ENCODE data around the gene CCDC78.

Gene CCDC78

DNA sequence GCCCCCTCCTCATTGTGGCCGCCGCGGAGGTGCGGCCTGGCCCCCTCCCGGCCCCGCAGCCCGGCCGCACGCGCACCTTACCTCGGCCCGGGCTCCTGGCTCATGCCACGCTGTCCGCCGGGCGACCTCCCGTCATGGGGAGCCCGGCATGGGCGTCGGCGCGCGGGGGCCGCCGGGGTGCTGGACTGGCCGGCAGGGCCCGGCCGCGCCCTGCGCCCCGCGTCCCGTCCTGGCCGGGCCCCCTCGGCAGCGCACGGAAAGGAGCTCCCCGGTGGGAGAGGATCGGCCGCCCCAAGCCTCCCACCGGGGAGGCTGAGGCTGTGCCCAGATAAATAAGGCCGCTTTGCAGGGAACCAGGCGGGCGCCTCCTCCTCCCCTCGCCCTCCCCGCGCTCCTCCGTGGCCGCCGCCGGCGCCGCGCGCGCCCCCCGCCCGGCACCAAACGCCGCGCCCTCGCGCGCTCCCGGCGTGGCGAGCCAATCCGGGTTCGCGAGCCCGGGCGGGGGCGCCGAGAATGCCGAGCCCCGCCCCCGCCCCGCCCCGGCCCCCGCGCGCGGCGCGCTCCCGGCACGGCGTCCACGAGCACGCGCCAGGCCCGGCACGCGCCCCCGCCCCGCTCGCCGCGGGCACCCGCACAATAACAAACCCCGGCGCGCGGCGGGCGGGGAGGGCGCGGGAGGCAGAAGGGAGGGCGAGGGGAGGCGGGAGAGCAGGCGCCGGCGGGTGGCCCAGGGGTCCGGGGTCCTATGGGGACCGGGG is 20.6 kb downstream of the CCDC78 start, which contains the start of gene FBXL16:
Gene FBXL16, minus strand, starts transcription at position 371 of the 758 bp plus-strand sequence. CDS start 8,396 bp downstream, outside the sequence.
- H3K4me1 Mint-ChIP-seq (ENCODE audit: low read depth) = peaks cover 8% of the 10 kb centered on the region
- H3K27me3 Mint-ChIP-seq = peaks cover 14% of the 10 kb centered on the region
- no peak within 1 kb of the TSS for H3K27ac Mint-ChIP-seq
- H3K4me3 Mint-ChIP-seq = peak within 1 kb of the TSS; percentile 30
- H3K9me3 Mint-ChIP-seq (ENCODE audit: low read depth) = no peaks in the 10 kb centered on the region
- no peaks in the 10 kb centered on the region for H3K36me3 Mint-ChIP-seq

DNA sequence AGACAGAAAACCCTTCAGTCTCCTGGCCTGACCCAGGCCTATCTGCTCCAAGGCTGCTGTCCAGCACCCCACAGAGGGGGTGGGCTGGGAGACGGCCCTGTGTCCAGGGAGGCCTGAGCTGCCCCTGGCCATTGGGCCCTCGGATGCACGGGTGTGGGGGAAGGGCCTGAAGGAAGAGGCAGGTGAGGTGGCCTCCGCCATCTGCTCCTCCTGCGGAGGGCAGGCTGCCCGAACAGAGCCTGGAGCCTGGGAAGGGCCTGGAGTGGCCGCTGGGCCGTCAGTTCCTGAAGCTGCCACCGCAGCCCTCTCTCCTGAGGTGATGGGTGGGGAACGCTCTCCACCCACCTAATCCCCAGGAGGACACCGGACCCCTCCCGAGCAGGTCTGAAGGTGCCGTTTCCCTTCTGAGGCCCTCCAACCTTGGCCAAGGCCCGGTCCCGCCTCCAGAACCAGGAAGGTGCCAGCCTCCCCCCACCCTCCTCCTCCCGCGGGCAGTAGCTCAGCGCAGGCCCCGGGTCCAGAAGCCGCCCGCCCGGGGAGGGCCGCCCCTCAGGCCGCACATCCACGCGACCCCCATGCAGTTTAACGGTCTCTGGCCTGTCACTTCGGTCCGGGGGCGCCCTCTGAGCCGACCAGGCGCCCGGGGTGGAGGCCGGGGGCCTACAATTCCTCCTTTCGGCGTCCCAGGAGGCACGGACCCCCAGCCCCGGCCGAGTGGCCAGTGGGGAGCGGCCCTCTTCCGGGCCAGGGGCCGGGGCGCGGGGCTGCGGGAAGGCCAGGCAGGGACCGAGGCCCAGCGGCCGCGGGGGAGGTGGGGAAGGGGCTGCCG is 21.5 kb downstream of the CCDC78 start:
- Mint-ChIP-seq H3K36me3 (no peaks in the 10 kb centered on the region), H3K27me3 (peaks cover 14% of the 10 kb centered on the region), H3K4me3 (no peak overlapping the region), H3K9me3 (ENCODE audit: low read depth) (no peaks in the 10 kb centered on the region), H3K4me1 (ENCODE audit: low read depth) (peaks cover 10% of the 10 kb centered on the region), H3K27ac (no peak overlapping the region)

DNA sequence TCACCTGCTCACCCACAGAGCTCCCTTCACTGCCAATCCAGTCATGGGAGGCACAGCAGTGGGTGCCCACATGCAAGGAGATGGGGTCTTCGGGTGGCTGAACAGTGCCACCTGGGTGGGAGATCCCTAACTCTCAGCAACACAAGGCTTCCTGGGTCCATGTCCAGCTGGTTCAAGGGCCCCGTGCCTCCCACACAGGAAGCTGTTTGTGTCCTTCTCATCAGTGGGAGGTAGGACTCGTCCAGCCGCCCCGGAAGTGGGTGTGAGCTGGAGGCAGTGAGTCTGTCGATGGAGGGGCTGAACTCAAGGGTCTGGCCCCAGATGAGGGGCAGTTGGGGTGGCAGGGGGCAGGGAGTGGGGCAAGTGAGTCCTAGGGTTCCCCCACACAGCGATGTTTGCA is 22.2 kb downstream of the CCDC78 start:
- Mint-ChIP-seq H3K36me3 (no peaks in the 10 kb centered on the region), H3K27ac (no peak overlapping the region), H3K9me3 (ENCODE audit: low read depth) (no peaks in the 10 kb centered on the region), H3K27me3 (peaks cover 14% of the 10 kb centered on the region), H3K4me3 (no peak overlapping the region), H3K4me1 (ENCODE audit: low read depth) (peaks cover 11% of the 10 kb centered on the region)

DNA sequence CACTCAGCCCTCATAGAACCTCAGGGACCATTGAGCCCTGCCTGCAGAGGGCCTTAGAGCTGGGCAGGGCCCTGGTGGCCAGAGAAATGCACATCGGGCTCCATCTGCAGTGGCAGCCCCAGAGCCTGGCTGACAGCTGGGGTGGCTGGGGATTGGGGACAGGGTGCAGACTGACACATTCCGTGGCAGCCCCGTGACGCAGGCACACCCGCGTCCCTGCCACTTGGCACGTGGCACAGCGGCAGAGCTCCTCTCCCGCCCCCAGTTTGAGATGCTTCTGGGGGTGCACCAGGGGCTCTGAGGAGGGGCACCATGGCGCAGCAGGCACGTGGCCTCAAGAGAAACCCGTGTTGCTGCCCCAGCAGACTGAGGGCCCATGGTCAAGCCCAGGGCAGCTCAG is 22.8 kb downstream of the CCDC78 start:
- Mint-ChIP-seq H3K9me3 (ENCODE audit: low read depth) (no peaks in the 10 kb centered on the region), H3K4me3 (no peak overlapping the region), H3K4me1 (ENCODE audit: low read depth) (peaks cover 13% of the 10 kb centered on the region), H3K36me3 (no peaks in the 10 kb centered on the region), H3K27me3 (peaks cover 9% of the 10 kb centered on the region), H3K27ac (no peak overlapping the region)

DNA sequence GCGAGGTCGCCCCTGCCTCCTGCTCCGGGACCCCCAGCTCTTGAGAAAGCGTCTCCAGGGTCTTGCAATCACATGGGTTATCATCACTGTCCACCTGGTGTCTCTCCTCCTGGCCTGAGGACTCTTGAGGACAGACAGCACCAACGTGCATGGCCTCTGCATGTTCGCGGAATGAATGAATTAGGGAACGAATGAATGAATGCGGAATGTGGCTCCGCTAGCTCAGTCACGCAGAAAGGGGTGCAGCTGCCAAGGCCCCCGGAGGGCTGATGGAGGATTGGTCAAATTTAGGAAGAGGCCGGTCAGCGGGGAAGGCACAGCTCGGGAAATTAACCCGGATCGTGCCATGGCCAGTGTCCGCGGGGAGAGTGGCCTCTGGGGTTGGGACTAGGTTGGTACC is 23.9 kb downstream of the CCDC78 start:
- Mint-ChIP-seq H3K36me3 (no peaks in the 10 kb centered on the region), H3K27ac (no peak overlapping the region), H3K4me1 (ENCODE audit: low read depth) (peaks cover 13% of the 10 kb centered on the region), H3K4me3 (no peak overlapping the region), H3K9me3 (ENCODE audit: low read depth) (no peaks in the 10 kb centered on the region), H3K27me3 (peaks cover 2% of the 10 kb centered on the region)

DNA sequence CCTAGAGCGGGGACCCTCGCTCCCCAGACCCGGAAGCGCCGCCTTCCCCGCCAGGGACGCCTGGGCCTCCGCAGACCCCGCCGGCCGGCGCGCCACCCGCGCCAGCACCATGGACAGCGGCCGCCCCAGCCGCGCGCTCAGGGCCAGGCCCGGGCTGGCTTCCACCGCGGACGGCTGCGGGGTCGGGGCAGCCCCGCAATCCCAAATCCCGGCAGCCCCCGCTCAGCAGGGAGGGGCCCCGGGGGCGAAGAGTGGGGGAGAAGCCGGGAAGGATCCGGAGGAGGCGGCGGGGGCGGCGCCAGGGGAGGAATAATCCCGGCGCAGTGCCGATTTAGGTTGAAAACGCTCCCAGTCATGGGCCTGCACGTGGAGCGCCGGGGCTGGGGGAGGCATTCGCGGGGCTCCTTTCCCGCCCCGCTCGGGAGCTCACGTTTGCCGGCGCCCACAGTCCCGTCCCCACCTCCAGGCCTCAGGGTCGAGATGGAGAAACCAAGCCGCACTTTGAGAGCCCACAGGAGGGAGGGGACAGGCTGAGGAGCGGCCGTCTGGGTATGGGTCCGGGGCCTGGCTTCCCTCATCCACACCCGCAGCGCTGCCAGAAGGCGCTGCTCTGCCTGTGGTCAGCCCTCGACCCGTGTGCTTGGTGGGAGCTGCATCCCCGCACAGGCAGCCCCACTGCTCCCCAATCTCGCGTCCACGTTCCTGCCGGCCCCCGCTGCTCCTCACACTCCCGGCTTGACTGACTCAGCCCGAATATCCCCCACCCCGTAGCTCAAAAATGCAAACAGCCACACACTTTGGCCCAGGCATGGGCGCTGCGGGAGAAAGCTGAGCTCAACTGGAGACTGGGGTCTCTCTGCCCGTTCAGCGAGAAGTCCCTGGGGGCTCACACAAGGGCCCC is 25.3 kb downstream of the CCDC78 start:
- Mint-ChIP-seq H3K4me1 (ENCODE audit: low read depth) (peaks cover 10% of the 10 kb centered on the region), H3K4me3 (no peak overlapping the region), H3K36me3 (no peaks in the 10 kb centered on the region), H3K9me3 (ENCODE audit: low read depth) (no peaks in the 10 kb centered on the region), H3K27ac (no peak overlapping the region), H3K27me3 (peaks cover 2% of the 10 kb centered on the region)

DNA sequence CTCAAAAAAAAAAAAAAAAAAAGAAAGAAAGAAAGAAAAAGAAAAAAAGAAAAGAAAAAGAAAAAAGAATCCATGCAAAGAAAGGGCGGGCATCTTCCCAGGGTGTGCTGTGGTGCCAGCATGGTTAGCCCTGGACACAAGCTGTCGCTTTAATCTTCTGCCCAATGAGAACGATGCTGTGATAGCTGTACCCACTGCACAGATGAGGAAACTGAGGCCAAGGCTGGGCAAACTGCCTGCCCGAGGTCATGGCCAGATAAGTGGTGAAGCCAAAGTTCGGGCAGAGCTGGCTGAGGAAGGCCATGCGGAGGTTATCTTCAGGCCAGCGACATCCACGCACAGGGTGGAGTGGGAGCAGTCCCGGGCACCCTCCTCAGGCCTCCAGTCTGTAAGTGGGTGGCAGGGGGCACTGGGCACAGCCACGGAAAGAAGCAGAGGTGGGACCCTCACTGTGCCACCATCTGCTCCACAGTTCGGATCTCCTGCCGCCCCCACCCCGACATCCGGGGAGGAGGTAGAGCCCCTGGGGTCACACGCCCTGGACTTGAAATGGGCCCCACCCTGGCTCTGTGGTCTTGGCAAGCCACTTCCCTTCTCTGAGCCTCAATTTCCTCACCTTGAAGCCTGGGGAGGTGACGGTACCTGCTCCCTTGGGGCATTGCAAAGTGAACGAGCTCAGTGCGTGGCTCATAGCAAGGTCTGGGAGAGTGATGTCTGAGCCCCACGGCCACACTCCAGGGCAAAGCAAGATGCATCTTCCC is 27.2 kb downstream of the CCDC78 start:
- Mint-ChIP-seq H3K36me3 (no peaks in the 10 kb centered on the region), H3K4me1 (ENCODE audit: low read depth) (peaks cover 16% of the 10 kb centered on the region), H3K27ac (no peak overlapping the region), H3K27me3 (peaks cover 2% of the 10 kb centered on the region), H3K4me3 (no peak overlapping the region), H3K9me3 (ENCODE audit: low read depth) (no peaks in the 10 kb centered on the region)

DNA sequence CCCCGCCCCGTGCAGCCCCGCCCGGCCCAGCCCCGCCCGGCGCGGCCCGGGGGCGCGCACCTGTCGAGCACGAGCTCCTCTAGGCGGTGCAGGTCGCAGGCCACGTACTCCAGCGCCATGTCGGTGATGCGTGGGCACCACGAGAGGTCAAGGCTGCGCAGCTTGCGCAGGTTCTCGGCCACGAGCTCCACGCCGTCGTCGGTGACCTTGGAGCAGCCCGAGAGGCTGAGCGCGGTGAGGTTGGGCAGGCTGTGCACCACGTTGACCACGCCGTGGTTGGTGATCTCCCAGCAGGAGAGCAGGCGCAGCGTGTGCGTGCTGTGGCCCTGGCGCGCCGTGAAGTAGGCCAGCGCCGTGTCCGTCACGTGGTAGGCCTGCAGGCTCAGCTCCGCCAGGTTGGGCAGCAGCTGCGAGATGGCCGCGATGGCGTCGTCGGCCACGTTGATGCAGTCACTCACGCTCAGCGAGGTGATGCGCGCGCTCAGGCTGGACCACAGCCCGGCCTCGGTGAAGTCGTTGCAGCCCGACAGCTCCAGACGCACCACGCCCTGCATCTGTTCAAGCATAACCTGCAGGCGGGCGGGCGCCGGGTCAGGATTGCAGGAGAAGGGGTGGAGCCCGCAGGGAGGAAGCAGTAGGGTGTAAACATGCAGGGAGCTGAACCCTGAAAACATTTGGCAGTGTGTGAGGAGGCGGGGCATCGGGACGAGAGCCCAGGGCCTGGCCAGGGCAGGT is 30.7 kb downstream of the CCDC78 start:
- no peaks in the 10 kb centered on the region for H3K9me3 Mint-ChIP-seq (ENCODE audit: low read depth)
- no peak overlapping the region for H3K27ac Mint-ChIP-seq
- H3K27me3 Mint-ChIP-seq = no peaks in the 10 kb centered on the region
- H3K4me1 Mint-ChIP-seq (ENCODE audit: low read depth) = peaks cover 16% of the 10 kb centered on the region
- no peaks in the 10 kb centered on the region for H3K36me3 Mint-ChIP-seq
- H3K4me3 Mint-ChIP-seq = peak overlapping the region; percentile 82

DNA sequence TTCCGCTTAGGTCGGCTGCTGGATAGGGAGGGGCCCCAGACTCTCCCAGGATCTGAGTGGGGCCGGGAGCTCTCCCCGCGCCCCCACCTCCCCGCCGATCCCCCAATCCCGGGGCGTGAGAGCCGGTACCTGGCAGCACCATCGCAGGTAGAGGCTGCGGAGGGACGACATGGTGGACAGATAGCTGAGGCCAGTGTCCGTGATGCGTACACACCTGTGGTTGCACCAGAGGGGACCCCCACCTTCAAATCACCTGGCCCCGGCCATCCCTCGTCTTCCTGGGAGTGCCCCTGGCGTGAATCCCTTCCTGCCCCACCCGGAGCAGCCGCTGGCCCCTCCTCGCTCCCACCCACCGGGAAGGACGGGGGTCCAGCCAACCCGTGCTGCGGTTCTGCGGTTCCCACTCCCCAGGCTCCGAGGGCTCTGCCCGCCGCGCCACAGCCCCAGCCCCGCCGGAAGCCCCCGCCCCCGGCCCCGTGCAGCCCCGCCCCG is 31.3 kb downstream of the CCDC78 start:
- no peaks in the 10 kb centered on the region for H3K36me3 Mint-ChIP-seq
- no peak overlapping the region for H3K27ac Mint-ChIP-seq
- peaks cover 14% of the 10 kb centered on the region for H3K4me1 Mint-ChIP-seq (ENCODE audit: low read depth)
- H3K27me3 Mint-ChIP-seq = no peaks in the 10 kb centered on the region
- H3K4me3 Mint-ChIP-seq = no peak overlapping the region
- H3K9me3 Mint-ChIP-seq (ENCODE audit: low read depth) = no peaks in the 10 kb centered on the region

DNA sequence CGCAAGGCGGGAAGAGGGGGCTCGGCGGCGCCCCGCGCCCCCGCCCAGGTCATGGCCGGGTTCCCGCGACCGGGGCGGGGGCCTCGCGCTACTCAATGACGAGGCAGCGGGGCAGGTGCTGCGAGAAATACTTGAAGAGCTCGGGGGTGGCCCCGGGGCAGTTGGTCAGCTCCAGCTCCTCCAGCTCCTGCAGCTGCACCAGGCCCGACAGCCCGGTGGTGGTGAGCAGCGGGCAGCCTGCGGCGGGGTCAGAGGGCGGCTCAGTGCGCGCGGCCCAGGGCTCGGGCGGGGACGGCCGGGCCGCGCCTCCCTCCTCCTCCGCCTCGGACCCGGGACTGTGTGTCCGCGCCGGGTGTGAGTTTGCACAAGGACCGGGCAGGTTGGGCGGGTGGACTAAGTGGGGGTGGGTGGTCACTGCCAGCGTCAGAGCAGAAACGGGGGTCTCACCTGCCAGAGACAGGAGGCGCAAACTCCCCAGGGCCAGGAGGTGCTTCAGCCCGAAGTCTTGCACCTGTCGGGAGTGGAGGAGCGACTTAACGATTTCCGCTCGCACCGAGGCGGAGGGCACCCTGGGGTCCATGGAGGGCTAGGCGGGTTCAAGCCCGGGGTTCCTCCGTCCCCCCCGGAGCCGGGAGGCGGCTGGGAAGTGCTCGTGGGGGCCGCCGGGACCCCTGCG is 31.9 kb downstream of the CCDC78 start:
- H3K27me3 Mint-ChIP-seq = no peaks in the 10 kb centered on the region
- no peak overlapping the region for H3K27ac Mint-ChIP-seq
- H3K4me3 Mint-ChIP-seq = peak overlapping the region; percentile 70
- no peaks in the 10 kb centered on the region for H3K9me3 Mint-ChIP-seq (ENCODE audit: low read depth)
- H3K4me1 Mint-ChIP-seq (ENCODE audit: low read depth) = peaks cover 17% of the 10 kb centered on the region
- H3K36me3 Mint-ChIP-seq = no peaks in the 10 kb centered on the region

DNA sequence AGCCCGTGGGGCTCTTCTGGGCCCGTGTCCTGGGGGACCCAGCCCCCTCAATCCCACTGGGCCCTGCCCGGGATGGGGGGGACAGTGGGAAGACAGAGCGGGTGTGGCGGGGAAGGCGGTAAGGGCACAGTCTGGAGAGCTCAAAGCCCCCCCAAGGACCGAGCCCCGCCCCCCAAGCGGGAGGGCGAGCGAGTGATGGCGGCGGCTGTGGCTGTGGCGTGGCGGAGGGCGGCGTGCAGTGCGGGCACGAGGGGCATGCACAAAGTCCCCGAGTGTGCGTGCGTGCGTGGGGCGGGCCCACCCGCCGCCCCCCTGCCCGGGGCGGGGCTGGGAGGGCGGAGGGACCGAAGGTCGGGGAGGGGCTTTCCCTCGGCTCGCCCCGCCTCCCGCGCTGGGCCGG is 32.5 kb downstream of the CCDC78 start:
- no peaks in the 10 kb centered on the region for H3K27me3 Mint-ChIP-seq
- peaks cover 18% of the 10 kb centered on the region for H3K4me1 Mint-ChIP-seq (ENCODE audit: low read depth)
- H3K27ac Mint-ChIP-seq = no peak overlapping the region
- H3K4me3 Mint-ChIP-seq = peak overlapping the region; percentile 44
- H3K9me3 Mint-ChIP-seq (ENCODE audit: low read depth) = no peaks in the 10 kb centered on the region
- H3K36me3 Mint-ChIP-seq = no peaks in the 10 kb centered on the region

DNA sequence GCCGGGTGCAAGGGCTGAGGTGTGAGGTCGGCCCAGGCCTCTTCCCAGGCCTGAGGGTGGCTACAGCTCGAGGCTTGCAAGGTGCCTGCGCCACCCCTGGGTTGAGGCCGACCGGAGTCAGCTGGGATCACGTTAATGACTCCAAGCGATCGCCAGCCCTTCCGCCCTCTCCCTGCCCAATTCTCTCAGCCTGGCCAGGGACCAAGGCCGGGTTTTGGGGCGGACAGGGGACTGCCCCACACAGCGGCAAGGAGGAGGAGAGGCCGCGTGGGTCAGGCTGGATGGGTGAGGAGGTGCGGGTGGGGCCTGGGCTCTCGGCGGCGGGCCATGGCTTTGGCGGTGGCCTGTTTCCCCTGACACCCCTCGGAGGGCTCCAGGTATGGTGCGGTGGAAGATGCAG is 32.9 kb downstream of the CCDC78 start:
- H3K27ac Mint-ChIP-seq = no peak overlapping the region
- H3K27me3 Mint-ChIP-seq = no peaks in the 10 kb centered on the region
- H3K4me3 Mint-ChIP-seq = peak overlapping the region; percentile 44
- peaks cover 18% of the 10 kb centered on the region for H3K4me1 Mint-ChIP-seq (ENCODE audit: low read depth)
- no peaks in the 10 kb centered on the region for H3K9me3 Mint-ChIP-seq (ENCODE audit: low read depth)
- H3K36me3 Mint-ChIP-seq = no peaks in the 10 kb centered on the region

Measured in activated naive CD8-positive, alpha-beta T cell (primary cell).